ENCODE measurements around the gene PDCL3.

PDCL3 gene

DNA sequence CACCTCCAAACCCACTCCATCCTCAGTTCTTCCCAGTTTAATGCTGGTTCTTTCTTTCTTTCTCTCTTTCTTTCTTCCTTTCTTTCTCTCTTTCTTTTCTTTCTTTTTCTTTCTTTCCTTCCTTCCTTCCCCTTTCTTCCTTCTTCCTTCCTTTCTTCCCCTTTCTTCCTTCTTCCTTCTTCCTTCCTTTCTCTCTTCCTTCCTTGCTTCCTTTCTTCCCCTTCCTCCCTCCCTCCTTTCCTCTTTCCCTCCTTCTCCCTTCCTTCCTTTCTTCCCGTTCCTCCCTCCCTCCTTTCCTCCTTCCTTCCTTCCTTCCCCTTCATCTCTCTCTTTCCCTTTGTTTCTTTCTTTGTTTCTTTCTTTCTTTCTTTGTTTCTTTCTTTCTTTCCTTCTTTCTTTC is 50.9 kb downstream of the PDCL3 start:
- no peak for DNase-seq

DNA sequence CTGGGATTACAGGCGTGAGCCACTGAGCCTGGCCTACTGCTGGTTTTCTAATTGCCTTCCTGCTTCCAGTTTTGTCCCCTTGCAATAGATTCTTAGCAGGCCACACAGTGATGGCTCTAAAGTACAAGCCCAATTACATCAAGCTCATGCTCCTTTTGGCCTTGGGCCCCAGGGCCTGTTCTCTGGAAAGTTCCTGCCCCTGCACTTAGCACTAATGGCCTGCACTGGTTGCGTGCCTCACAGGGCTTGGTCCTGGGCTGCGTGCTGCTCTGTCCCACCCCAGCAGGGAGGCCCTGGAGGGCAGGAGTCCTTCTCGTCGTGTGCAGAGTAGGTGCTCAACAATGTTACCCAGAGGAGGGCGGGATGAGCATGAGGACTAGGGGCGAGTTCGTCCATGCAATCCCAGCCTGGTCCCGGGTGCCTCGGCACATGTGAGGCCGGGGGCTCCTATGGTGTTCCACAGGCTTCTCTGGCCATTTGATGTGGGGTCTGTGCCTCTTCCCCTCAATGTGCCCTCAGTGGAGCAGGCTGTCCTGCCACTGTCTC is 51.7 kb downstream of the PDCL3 start:
- no peak for DNase-seq

DNA sequence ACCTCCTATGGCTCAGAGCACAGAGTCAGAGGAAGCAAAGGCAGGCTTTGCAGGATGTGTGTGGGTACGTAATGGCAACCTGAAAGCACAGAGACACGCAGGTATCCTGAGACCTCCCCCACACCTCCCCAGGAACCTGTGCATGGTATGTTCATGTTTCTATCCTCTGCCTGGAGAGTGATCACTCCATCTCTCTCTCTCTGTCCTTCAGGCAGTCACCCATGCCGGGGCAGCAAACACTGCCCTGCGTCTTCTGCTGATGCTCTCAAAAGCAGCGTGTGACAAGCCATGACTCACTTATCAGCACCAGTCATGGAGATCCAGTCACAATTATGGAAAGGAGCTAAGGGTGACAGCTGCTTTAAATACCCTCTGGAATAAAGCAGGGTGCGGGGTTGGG is 52.7 kb downstream of the PDCL3 start:
- no peak for DNase-seq

DNA sequence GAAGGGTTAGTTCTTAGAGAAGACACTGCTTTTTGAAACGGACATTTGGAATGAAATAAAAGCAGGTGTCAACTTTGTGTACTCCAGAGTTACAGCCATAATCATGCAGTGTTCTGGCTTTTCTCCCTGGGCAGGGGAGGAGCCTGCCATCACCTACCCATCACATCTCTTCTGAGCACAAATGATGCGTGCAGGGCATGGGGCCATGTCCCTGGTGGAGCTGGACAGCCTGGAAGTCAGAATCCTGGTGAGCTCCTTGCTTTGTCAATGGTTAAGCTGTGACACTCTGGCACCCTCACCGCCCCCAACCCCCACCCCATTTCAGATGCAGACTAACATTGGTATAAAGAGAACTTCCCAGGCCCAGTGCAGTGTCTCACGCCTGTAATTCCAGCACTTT is 53.1 kb downstream of the PDCL3 start:
- DNase-seq, result no peak

DNA sequence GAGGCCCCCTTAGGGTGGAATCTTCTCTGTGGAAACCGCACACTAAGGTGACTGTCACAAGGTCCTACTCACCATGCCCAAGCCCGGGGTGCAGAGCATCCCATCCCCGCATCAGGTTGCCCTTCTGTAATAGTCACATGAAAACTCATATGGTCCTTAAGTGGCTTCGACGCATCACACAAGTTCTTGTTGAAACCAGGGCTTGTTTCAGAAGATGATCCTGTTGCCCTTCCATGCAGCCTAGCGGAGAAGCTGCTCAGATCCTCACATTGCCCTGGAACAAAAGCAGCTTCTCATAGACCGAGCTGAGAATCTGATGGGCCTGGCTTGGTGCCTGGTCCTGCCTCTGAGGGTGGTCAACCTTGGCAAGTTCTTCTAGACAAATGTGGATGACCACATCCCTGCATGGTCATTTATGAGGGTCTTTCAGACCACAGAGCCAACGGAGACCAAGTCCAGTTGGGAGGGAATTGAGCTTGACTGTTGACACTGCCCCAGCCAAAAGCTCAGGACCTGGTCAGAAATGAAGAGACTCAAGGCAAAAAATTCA is 54.1 kb downstream of the PDCL3 start:
- DNase-seq, result no peak

DNA sequence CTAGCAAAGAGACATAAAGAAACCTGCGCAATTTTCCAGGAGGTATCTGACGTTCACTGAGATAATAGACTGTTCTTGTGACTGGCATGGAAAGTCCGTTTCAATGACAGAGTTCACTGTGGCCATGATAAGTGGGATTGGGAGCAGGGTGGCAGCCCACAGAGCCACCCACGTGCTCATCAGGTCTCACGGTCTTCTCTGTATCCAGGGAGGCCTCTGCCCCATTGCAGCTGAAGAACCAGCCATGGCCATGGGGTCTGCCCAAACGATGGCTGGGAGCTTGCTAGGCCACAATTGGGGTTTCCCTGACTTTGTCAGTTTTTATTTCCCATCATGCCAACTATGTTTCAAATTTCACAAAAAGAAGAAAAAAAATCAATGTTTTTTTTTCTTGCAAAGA is 57.2 kb downstream of the PDCL3 start:
- DNase-seq, result no peak

DNA sequence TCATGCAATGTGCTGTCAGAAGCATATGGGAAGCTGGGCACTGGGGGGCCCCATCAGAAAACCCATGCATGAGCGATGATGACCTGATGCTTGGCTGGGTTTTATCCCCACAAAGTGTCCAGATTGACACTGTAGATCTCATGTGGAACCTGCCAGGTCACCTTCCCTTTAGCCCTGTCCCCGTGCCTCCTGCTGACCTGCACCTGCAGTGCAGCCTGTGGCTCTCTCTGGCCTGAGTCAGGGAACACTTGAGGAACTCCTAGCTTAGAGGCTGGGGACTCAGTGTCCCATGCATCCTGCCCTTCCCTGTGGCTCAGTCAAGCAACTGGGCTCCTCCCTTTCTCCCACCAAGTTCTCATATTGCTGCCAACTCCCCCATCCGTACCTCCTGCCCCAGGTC is 57.7 kb downstream of the PDCL3 start:
- no peak for DNase-seq

DNA sequence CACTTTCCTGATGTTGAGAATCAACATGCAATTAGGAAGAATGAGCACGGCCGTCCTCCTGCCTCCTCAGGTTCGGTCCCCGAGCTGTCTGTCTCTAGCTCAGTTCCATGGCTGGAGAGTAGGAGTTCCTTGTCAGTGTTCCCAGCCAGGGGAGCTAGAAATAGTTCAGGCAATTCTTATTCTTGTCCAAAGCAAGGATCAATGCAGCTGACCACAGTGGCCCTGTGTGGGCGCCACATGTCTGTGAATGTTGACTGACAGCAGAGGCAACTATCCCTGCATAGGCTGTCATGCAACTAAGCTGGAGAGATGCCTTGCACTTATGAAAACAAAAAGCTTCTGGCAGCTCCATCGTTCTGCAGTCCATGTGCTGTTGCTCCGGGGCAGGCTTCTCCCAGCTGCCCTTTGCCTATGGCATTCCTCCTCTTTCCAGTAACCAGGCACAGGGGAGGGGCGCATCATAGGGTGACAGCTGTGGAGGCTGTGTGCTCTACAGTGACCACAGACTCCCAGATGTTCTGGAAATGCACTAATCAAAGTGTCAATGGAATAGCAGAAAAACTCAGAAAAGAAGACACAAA is 58.7 kb downstream of the PDCL3 start:
- no peak for DNase-seq

DNA sequence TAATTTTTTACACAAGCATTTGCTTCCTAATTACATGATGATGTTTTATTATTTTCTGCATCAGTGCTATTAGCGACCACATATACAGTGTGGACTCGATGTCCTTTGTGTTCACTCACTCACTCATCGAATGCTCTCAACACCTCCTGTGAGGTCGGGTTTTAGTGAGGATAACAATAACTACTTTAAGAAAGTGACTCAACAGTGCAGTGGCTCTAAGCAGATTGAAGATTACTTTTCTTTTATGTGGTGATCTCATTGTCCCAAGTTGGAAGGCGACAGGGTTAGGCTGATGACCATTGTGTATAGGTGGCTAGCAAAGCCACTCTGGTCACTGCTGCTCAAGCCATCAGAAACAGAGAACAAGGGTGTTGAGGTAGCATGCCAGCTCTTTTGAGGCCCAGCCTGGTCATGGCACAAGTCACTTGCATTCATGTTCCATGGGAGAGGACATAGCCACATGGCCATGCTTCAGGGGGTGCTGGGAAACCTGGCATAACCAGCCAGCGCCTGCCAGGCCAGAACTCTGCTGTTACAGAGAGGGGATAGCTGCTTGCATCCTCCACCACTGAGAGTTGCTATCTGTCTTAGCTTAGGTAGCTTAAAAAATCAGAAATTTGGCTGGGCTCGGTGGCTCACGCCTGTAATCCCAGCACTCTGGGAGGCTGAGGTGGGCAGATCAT is 60.4 kb downstream of the PDCL3 start:
- DNase-seq, result no peak

DNA sequence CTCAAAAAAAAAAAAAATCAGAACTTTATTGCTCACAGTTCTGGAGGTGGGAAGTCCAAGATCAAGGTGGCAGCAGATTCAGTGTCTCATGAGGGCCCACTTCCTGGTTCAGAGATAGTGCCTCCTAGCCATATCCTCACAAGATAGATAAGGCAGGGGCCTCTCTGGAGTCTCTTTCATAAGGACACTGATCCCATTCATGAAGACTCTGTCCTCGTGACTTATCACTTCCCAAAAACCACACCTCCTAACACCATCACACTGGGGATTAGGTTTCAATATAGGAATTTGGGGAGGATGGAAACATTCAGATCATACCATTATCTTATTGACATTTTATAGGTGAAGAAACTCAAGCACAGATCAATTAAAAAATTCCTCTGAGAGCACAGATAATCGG is 61.1 kb downstream of the PDCL3 start:
- no peak for DNase-seq

DNA sequence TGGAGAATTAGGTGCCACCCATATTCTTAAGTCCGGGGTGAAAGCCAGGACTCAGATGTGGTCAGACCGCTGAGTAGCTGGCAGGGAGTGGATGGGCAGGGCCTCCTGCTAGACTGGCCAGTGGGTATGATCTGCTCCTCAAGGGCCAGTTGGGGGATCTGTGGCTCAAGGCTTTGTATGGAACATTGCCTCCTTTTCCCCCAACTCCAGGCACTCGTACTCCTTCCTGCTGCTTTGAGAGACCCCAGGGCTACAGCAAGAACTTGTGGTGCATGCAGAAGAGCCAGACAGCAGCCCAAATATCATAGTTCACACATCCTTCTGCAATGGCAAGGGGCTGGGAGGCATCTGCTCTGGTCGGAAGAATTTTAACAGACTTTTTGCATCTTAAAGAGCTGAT is 61.7 kb downstream of the PDCL3 start:
- no peak for DNase-seq

DNA sequence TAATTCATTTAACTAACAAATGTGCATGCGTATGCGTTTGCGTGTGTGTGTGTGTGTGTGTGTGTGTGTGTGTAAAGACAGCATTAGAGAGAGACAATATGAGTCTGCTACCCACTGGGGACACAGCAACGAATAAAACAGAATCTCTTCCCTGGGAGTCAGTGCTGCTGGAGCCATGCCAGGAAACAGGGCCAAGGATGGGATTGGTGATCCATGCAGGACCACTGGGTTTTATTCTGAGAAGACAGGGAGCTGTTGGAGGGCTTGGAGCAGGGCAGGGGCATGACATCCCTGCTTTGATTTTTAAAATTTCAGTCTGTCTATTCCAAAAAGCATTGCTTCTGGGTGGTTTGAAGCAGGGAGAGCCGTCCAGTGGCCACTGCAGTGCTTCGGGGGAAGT is 62.9 kb downstream of the PDCL3 start:
- DNase-seq, result no peak
